HG03354 (cell line): ENCODE data around the gene THRAP3.
"Not testable (repeated sequence)": the region's sequence is repeated elsewhere in the genome, so short reads cannot be mapped to it uniquely, and the experiment has no call there.

Experiments used
- ATAC-seq: cut with Tn5 transposase; IDR thresholded peaks from one replicate; pipeline ENCODE4 v1.9.1; 2021; ENCODE audit warnings: mild to moderate bottlenecking; ENCODE audit not compliant: unreplicated experiment, poor library complexity, severe bottlenecking

Gene THRAP3, protein sequence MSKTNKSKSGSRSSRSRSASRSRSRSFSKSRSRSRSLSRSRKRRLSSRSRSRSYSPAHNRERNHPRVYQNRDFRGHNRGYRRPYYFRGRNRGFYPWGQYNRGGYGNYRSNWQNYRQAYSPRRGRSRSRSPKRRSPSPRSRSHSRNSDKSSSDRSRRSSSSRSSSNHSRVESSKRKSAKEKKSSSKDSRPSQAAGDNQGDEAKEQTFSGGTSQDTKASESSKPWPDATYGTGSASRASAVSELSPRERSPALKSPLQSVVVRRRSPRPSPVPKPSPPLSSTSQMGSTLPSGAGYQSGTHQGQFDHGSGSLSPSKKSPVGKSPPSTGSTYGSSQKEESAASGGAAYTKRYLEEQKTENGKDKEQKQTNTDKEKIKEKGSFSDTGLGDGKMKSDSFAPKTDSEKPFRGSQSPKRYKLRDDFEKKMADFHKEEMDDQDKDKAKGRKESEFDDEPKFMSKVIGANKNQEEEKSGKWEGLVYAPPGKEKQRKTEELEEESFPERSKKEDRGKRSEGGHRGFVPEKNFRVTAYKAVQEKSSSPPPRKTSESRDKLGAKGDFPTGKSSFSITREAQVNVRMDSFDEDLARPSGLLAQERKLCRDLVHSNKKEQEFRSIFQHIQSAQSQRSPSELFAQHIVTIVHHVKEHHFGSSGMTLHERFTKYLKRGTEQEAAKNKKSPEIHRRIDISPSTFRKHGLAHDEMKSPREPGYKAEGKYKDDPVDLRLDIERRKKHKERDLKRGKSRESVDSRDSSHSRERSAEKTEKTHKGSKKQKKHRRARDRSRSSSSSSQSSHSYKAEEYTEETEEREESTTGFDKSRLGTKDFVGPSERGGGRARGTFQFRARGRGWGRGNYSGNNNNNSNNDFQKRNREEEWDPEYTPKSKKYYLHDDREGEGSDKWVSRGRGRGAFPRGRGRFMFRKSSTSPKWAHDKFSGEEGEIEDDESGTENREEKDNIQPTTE

DNA sequence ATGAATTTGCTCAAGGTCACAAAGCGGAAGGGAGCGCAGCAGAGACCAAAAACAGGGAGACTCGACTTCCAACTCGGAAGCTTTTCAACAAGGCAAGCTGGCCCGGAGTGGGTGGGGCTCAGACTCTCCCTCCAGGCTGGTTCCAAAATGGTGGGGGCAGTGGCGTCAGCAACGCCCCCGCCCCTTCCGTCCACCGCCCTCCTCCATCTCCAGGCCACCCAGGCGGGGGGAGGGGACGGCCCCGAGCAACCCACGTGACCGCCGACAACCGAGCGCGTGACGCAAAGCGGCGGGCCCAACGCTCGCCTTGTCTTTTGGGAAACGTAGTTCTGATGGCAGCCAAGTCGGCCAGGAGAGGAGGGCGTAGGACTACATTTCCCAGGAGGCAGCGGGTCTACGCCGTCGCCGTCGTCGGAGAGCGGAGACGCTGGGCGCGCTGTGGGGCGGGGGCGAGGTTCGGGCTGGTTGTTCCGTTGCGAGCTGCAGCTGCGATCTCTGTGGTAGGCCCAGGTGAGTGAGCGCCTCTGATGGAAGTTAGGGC lies at the start of gene THRAP3:
Gene THRAP3, plus strand, starts transcription at position 448 of the 541 bp plus-strand sequence. CDS start 58,121 bp downstream, outside the sequence.
- peak; percentile 92 for ATAC-seq

DNA sequence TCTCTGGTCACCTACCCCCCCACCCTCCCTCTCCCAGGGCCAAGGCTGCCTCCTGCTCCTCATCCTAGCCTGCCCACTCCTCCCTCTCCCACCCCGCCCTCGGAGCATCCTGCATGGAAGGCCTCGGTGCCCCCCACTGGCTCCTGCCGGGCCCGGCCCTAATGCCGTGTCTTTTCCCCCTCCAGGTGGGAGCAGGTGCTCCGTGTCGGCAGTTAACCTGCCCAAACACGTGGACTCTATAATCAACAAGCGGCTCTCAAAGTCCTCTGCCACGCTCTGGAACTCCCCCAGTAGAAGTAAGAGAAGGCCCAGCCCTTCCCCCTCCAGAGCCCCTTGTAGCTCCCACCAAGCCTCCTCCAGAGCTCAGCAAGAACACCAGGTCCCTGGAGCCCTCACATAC lies 49.5 kb upstream of the THRAP3 start:
- ATAC-seq: no peak

DNA sequence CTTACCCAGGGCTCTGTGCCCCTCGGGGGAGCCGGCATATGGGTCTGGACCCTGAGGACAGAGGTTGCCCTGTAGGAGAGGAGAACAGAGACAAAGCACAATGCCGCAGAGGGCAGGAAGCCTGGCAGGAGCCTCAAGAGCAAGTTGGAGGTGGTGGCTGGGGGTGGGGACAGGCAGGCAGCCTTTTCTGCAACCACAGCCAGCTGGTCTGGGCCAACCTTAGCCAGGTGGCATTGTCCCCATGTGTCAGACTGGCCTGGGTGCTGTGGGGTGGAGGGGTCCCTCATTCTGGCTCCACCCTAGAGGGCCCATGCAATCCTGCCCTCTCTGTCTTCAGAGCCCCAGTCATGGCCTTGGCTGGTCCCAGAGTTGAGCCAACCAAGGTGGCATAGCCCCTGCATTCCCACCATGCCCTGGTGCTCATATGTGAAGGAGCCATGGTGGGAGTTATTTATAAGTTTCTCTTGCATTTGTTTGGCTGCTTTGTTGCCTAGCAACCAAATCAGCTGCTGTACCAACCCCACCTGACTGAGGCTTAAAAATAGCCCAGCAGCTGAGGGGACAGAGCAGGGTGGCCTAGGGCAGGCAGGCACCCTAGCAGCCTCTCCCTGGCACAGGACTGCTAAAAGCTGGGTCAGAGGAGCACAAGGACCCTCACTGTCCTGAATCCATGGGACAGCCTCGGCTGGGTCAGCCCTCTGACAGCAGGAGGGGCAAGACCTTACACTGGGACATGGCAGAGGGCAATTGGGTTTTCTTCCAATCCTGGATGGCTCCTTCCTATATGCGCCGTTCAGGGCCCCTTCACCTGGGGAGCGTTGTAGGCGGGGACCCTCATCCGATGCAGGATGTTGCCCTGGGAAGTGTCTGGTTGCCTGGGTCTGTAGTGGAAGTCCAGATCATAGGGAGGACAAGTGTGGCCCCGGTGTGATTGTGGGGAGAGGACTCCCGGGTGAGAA lies 48.8 kb upstream of the THRAP3 start:
- no peak for ATAC-seq

DNA sequence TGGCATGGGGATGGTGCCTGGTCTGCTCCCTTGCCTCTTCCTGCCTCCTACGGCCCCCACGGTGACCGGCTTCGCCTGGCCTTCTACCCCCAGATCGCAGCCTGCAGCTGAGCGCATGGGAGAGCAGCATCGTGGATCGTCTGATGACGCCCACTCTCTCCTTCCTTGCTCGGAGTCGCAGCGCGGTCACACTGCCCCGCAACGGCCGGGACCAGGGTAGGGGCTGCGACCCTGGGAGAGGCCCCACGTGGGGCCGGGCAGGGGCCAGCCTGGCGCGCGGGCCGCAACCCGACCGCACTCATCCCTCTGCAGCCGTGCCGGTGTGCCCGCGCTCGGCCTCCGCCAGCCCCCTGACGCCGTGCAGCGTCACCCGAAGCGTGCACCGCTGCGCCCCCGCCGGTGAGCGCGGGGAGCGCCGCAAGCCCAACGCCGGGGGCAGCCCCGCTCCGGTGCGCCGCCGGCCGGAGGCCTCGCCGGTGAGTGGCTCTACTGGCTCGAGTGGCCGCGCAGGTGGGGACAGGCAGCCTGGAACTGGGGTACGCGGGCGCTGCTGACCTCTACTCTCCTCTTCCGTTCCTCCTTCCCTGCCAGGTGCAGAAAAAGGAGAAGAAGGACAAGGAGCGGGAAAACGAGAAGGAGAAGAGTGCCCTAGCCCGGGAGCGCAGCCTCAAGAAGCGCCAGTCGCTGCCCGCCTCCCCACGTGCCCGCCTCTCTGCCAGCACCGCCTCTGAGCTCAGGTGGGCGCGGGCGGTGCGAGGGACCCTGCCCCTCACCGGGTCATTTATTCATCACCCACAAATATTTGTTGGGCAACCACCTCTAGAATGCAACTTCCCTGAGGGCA lies 47.9 kb upstream of the THRAP3 start:
- no peak for ATAC-seq

DNA sequence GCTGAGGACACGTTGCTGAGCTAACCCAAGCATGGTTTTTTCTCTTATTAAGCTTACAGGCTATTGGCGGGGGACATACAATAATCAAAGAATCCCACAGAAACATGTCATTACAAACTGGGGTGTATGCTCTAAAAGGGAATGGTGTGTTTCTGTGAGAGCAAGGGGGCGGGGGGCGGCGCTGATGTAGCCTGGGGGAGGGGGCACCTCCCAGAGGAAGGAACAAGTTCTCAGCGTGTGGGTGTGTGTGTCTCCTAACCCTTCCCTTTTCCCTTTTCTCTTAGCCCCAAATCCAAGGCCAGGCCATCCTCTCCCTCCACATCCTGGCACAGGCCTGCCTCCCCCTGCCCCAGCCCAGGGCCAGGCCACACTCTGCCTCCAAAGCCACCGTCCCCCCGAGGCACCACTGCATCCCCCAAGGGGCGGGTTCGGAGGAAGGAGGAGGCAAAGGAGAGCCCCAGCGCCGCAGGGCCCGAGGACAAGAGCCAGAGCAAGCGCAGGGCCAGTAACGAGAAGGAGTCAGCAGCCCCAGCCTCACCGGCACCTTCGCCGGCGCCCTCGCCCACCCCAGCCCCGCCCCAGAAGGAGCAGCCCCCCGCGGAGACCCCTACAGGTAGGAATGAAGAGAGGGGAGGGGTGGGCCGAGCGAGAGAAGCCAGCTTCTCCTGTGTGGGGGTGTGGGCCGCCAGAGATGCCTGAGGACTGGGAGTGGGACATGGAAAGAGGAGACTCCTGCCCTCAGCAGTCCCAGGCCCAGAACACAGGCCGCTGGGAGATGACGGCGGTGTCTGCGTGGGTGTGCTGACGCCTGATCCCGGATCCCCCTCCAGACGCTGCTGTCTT lies 46.4 kb upstream of the THRAP3 start:
- no peak for ATAC-seq

DNA sequence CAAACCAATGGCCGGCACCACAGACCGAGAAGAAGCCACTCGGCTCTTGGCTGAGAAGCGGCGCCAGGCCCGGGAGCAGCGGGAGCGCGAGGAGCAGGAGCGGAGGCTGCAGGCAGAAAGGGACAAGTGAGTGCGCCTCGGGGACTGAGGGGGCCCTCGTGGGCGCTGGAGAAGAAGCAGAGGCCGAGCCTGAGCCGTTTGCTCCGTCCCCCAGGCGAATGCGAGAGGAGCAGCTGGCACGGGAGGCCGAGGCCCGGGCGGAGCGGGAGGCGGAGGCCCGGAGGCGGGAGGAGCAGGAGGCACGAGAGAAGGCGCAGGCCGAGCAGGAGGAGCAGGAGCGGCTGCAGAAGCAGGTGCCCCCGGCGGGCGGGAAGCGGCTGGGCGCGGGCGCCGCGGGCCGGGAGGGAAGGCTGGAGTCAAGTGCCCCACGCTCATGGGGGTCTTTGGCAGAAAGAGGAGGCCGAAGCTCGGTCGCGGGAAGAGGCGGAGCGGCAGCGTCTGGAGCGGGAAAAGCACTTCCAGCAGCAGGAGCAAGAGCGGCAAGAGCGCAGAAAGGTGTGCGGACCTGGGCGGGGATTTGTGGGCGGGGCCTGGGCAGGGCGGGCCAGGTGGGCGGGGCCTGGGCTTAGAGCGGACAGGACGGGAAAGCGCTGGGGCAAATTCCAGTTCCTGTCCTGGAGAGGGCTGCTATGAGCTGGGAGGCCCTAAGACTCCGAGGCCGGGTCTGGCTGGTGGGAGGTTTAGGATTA lies 45.6 kb upstream of the THRAP3 start:
- no peak for ATAC-seq

DNA sequence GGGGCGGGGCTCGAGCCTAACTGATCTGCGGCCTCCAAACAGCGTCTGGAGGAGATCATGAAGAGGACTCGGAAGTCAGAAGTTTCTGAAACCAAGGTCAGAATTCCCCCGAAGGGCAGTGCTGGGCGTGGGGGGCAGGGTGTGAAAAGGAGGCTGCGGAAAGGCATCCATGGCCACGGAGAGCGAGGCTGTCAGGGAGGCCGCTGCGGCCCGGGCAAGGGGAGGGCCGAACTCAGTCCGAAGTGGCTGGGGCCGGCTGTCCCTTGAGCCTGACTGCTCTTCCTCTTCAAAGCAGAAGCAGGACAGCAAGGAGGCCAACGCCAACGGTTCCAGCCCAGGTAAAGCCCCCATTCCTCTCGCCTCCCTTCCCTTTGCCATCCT lies 45.0 kb upstream of the THRAP3 start:
- no peak for ATAC-seq

DNA sequence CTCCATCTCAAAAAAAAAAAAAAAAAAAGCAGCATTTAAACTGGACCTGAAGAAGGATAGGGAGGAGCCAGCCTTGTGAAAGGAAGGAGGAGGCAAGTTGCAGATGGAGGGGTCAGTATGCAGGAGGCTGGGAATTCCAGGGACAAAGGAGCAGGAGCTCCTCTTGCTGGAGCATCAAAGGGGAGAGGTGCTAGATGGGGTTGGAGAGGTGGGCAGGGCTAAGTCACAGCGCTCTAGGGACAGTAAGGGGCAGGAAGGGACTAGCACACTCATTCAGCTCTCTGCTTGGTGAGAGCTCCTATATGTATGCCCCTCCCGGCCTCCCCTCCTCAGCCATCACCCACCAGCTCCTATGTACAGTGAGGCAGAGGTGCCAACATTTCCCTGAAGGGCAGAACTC lies 41.5 kb upstream of the THRAP3 start:
- no peak for ATAC-seq

DNA sequence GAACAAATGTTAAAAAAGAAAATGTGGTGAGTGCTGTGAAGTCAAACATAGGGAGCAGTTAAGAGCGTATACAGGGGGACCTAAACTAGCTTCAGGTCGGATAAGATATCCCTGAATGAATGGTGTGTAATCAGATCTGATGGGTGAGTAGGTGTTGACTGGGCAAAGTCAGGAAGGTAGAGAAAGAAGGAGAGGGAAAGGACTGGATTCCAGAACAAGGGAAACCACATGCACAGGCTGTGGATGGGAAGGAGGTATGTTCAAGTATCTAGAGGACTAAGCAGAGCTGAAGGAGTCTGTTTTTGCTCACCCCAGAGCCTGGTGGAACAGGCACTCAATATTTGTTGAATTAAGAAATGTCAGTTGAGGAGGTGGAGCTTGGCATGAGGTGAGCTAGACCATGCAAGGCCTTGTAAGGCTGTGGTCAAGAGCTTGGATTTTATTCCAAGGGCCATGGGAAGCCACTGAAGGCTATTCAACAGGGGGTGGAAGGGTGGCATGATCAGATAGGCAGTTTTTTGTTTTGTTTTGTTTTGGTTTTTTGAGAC lies 40.9 kb upstream of the THRAP3 start:
- ATAC-seq: no peak

DNA sequence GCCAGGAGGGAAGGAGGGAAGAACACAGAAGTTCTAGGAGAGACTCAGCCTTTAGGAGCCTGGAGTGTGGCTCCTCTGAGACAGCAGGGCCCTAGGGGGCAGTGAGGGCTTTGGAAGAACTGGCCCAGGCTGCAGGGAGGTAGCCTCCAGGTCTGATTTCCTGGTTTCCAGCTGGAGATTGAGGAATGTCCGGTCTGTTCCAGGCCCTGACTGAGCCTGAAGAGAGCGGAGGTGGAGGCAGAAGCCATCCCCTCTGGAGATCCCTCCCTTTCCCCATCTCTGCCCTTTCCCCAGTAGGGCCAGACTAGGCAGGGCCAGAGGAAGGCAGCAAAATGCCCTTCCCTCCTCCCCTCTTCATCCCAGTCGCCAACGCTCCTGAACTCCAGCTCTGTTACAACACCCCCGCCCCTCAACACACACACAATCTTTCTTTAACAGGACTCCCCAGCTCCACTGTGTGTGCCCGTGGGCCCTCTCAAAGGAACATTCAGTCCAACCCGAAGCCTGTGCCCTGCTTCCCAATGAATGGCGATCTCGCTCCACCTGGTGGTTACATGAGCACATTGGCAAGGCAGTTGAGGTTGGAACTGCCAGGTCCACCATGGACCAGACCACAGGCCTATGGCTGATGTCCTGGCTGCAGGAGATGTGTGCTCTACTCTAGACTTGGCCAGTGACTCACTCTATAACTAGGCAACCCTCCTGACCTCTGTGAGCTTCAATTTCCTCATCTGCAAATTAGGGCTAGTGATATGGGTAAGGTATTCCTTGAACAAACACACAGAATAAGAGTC lies 36.2 kb upstream of the THRAP3 start:
- peak; percentile 82 for ATAC-seq

DNA sequence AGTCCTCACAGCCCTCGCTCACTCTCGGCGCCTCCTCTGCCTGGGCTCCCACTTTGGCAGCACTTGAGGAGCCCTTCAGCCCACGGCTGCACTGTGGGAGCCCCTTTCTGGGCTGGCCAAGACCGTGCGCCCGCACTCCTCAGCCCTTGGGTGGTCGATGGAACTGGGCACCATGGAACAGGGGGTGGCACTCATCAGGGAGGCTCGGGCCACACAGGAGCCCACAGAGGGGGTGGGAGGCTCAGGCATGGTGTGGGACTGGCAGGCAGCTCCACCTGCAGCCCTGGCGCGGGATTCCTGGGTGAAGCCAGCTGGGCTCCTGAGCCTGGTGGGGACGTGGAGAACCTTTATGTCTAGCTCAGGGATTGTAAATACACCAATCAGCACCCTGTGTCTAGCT lies 27.4 kb upstream of the THRAP3 start:
- not testable (repeated sequence) for ATAC-seq

DNA sequence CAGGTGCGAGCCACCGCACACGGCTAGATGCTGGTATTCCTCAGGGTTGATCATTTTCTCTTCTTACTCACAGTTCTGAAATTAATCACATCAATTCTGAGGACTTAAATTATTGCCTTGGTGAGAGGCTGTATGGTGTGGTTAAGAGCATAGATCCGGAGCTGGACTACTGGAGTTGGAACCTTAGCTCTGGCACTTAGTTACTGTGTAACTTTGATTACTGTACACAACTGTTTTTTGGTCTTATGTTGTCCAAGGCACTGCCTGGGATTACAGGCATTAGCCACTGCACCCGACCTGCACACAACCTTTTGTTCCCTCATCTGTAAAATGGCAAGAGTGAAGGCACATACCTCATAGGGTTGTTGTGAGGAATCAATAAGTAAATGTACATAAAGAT lies 25.6 kb upstream of the THRAP3 start:
- no peak for ATAC-seq

DNA sequence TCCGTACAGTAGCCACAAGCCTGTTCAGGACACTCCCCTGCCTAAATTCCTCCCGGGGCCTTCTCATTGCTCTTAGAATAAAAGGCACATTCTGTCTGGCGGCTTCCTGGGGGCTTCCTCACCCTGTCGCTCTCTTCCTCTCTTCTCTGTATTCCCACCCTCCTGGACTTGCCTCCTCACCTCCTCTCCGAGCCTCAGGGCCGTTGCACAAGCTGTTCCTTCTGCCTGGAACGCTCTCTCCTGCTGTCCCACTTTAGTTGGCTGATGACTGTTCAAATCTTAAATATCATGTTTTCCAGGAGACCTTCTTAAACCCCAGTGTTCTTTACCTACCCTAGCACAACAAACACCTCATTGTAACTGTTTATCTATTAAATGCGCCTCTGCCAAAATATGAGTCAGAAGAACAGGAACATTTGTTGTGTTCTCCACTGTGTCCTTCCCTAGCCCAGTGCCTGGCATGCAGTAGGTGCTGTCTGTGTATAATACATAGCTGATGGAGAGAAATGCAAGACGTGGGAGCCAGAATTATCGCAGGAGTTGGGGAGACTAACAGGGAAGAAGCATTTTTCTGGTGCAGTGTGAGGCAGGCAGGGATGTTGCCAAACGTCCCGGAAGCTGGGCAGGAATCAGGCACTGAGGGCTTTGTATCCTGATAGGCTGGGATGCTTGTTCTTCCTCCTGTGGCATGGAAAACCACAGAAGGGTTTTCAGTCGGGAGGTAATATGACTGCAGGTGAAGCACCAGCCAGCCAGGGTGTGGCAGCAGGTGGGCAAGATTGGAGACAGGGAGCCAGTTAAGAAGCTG lies 24.1 kb upstream of the THRAP3 start:
- ATAC-seq: no peak

DNA sequence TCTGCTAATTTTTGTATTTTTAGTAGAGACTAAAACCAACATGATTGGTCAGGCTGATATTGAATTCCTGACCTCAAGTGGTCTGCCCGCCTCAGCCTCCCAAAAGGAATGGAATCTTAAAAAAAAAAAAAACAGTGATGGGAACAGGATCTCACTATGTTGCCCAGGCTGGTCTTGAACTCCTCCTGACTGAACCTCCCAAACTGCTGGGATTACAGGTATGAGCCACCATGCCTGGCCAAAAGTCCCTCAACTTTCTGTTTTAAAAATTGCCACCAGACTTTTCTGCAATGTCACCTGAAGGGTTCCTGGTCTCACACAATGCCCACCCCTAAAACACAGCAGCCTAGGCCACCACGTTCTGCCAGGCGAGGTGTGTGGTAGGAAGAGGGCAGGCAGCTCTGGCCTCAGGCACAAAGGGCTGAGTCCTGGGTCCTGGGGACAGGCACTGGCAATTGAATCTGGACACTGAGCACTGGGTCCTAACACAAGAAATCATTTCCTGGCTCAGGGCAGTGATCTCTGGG lies 21.2 kb upstream of the THRAP3 start:
- no peak for ATAC-seq
